ENCODE measurements around the gene TNN.

DNA sequence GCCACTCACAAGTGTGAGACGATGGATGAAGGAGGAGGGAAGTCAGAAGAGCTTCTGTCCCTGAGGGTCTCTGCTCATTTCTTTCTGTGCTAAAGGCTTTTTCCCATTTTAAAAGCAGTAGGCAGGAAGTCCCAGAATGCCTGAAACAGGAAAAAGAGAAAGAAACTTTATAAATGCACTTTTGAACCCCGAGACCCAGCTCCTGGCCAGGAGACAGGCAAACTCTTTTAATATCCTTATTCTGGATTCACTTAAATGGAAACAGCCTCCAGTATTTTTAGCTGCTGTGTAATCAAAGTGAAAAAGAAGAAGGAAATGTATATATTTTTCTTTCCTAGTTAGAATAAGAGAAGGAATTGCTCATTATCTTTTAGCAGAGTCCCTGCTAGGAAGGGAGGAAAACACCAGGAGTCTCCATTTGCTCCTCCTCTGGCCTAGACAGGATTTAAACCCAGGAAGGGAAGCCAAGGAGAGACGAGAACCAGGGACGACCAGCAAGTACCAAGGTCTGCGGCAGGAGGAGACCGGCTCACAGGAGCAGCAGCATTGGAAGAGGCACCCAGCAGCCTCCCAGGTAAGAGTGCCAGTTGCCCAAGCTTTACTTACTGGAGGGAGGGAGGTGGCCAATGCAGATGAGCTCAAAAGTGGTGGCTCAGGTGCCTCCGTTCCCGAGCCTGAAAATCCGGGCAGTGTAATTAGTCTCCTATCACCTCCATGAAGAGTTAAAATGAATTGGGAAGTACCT is at the start of gene TNN:
- TF ChIP-seq CTCF (optimal IDR thresholded peaks at IDR 0.05 in 1 of 3, IDR thresholded peaks at IDR 0.05 in 1 of 3, conservative IDR thresholded peaks at IDR 0.05 in 1 of 3; ENCODE audit: extremely low read depth in 1 of 3, insufficient read depth in 2 of 3, low read length in 3 of 3): no peak
- TF ChIP-seq EZH2 (IDR thresholded peaks at IDR 0.05; ENCODE audit: low read length): no peak

All from keratinocyte (primary cell).